GM23248 (cell line): ENCODE measurements around the gene EDC3. TPM values are rescaled to one million over a fixed set of nuclear protein-coding genes. Genes with fewer than 3 reads are reported as not detected.

Experiments used
- DNase-seq: peaks from one replicate; pipeline ENCODE4 v3.0.0-alpha.2; 2015
- H2AFZ ChIP-seq: fragments of 200-600 bp; sonication (generic); 2 replicates; pipeline ENCODE4 v1.6.1; 2016; ENCODE audit warnings: antibody characterized with exemption
- H3F3A ChIP-seq: fragments of 200-600 bp; sonication (generic); 2 replicates; pipeline ENCODE4 v1.6.1; 2016; ENCODE audit warnings: mild to moderate bottlenecking, antibody characterized with exemption, mixed run types; ENCODE audit not compliant: insufficient read depth
- H3K27ac ChIP-seq: fragments of 200-600 bp; sonication (generic); 2 replicates; pipeline ENCODE4 v1.5.1; 2016; ENCODE audit warnings: mild to moderate bottlenecking
- H3K27me3 ChIP-seq: fragments of 200-600 bp; sonication (generic); replicated peaks from 2 replicates; pipeline ENCODE4 v1.6.1; 2016; ENCODE audit warnings: mild to moderate bottlenecking; ENCODE audit not compliant: insufficient read depth
- H3K36me3 ChIP-seq: fragments of 200-600 bp; sonication (generic); 2 replicates; pipeline ENCODE4 v1.6.1; 2016; ENCODE audit warnings: low read depth, mild to moderate bottlenecking
- H3K4me1 ChIP-seq: fragments of 200-600 bp; sonication (generic); 2 replicates; pipeline ENCODE4 v1.6.1; 2016; ENCODE audit warnings: mild to moderate bottlenecking; ENCODE audit not compliant: insufficient read depth
- H3K4me2 ChIP-seq: fragments of 200-600 bp; sonication (generic); one replicate; pipeline ENCODE4 v1.6.1; 2016; ENCODE audit warnings: mild to moderate bottlenecking; ENCODE audit not compliant: unreplicated experiment
- H3K4me3 ChIP-seq: fragments of 200-600 bp; sonication (generic); 2 replicates; pipeline ENCODE4 v1.5.1; 2016; ENCODE audit warnings: mild to moderate bottlenecking
- H3K79me2 ChIP-seq: fragments of 200-600 bp; sonication (generic); 2 replicates; pipeline ENCODE4 v1.6.1; 2016; ENCODE audit warnings: mild to moderate bottlenecking; ENCODE audit not compliant: insufficient read depth
- H3K9ac ChIP-seq: fragments of 200-600 bp; sonication (generic); 2 replicates; pipeline ENCODE4 v1.6.1; 2016; ENCODE audit warnings: mild to moderate bottlenecking
- H3K9me2 ChIP-seq: fragments of 200-600 bp; sonication (generic); 2 replicates; pipeline ENCODE4 v1.6.1; 2016; ENCODE audit warnings: mixed run types, mild to moderate bottlenecking, moderate library complexity; ENCODE audit not compliant: insufficient read depth
- H3K9me3 ChIP-seq: fragments of 200-600 bp; sonication (generic); one replicate; pipeline ENCODE4 v1.6.1; 2017; ENCODE audit warnings: low read depth
- H4K20me1 ChIP-seq: fragments of 200-600 bp; sonication (generic); 2 replicates; pipeline ENCODE4 v1.6.0; 2016; ENCODE audit not compliant: insufficient read depth
- EZH2 ChIP-seq: fragments of 200-600 bp; sonication (generic); IDR thresholded peaks from 2 replicates; pipeline ENCODE4 v1.6.1; 2018; ENCODE audit warnings: antibody characterized with exemption, mild to moderate bottlenecking; ENCODE audit not compliant: insufficient read depth, poor library complexity, severe bottlenecking
- EZH2phosphoT487 ChIP-seq: fragments of 200-600 bp; sonication (generic); IDR thresholded peaks from 2 replicates; pipeline ENCODE4 v1.6.1; 2018; ENCODE audit warnings: antibody characterized with exemption, moderate library complexity, mild to moderate bottlenecking, low read depth; ENCODE audit not compliant: insufficient read depth
- WGBS, 2 experiments: methylation state at CpG; one replicate each; pipeline ENCODE4 v1.1.6; 2015 to 2017; ENCODE audit warnings: low lambda C conversion rate in 2 of 2, low coverage in 1 of 2; ENCODE audit errors: missing lambda C conversion rate in 2 of 2; 5-methylcytosine and 5-hydroxymethylcytosine counted together
- in situ Hi-C: fragments of 300-500 bp; cut with MboI; formaldehyde crosslinking; loops from 2 replicates; pipeline ENCODE4 v1.15.0; 2020
- polyA plus RNA-seq: library from polyadenylated mRNA; unstranded; fragments of >200 nt; fragmentation: Nextera tagmentation; extraction: Ambion mirVana; gene quantifications from 2 replicates; pipeline ENCODE4 v1.2.1, GENCODE V29; 2016
- total RNA-seq: library from RNA; depleted of rRNA; stranded (reverse); fragments of >200 nt; shearing (Covaris generic); gene quantifications from 2 replicates; pipeline ENCODE4 v1.2.3, GENCODE V29; 2014

EDC3 gene
- total and polyA plus RNA-seq, 2 experiments from 2014 or later: 13.9 to 21.8 TPM

- H3K4me3 ChIP-seq: no peak overlapping the region
- no peak overlapping the region for H3K9ac ChIP-seq
- H3K36me3 ChIP-seq: no peaks in the 10 kb centered on the region
- no peak for DNase-seq
- H3F3A ChIP-seq: no peaks in the 10 kb centered on the region
- H3K4me2 ChIP-seq: no peak overlapping the region
- no peaks in the 10 kb centered on the region for H3K9me2 ChIP-seq
- in situ Hi-C loops: no loop called here
- 0 out of 2 replicates have a peak, but pooled peaks cover 8% of the 10 kb centered on the region for H4K20me1 ChIP-seq
- H2AFZ ChIP-seq: no peak overlapping the region
- no peaks in the 10 kb centered on the region for H3K27me3 ChIP-seq
- TF ChIP-seq EZH2phosphoT487 (no peak), EZH2 (no peak)
- no peaks in the 10 kb centered on the region for H3K9me3 ChIP-seq
- H3K79me2 ChIP-seq: peaks cover 76% of the 10 kb centered on the region
- H3K27ac ChIP-seq: no peak overlapping the region
- H3K4me1 ChIP-seq: peaks cover 10% of the 10 kb centered on the region
Observed at GRCh38 chr15:74646480-74646879, 49.3 kb downstream of the EDC3 start.

GRCh38 chr15:74643665-74644204, 52.1 kb downstream of the EDC3 start:
- Histone ChIP-seq H3K79me2 (peaks cover 79% of the 10 kb centered on the region), H3K4me1 (peaks cover 10% of the 10 kb centered on the region), H3K36me3 (0 out of 2 replicates have a peak, but pooled peaks cover 4% of the 10 kb centered on the region), H3K9ac (no peak overlapping the region), H3K9me3 (no peaks in the 10 kb centered on the region), H3K9me2 (no peaks in the 10 kb centered on the region), H3K4me2 (no peak overlapping the region), H3F3A (no peaks in the 10 kb centered on the region), H2AFZ (no peak overlapping the region), H3K27me3 (no peaks in the 10 kb centered on the region), H4K20me1 (0 out of 2 replicates have a peak, but pooled peaks cover 8% of the 10 kb centered on the region), H3K27ac (no peak overlapping the region), H3K4me3 (no peak overlapping the region)
- no peak for DNase-seq
- 97 to 100% methylated on average over 2 of the region's 2 CpGs for WGBS, 2 experiments
- TF ChIP-seq EZH2 (no peak), EZH2phosphoT487 (no peak)
- in situ Hi-C loops: no loop called here

GRCh38 chr15:74642734-74643664, 52.8 kb downstream of the EDC3 start:
- peak; percentile 63 for DNase-seq
- no peak overlapping the region for H2AFZ ChIP-seq

GRCh38 chr15:74642348-74642733, 53.5 kb downstream of the EDC3 start:
- DNase-seq: no peak
- H2AFZ ChIP-seq: no peak overlapping the region
- no peak overlapping the region for H3K4me3 ChIP-seq
- TF ChIP-seq EZH2phosphoT487: no peak
- TF ChIP-seq EZH2: no peak
- no peak overlapping the region; the same call in 1 of the 2 replicates for H3K9ac ChIP-seq
- H3K9me3 ChIP-seq: no peaks in the 10 kb centered on the region
- H3F3A ChIP-seq: no peaks in the 10 kb centered on the region
- in situ Hi-C loops: no loop called here
- H3K9me2 ChIP-seq: no peaks in the 10 kb centered on the region
- 0 out of 2 replicates have a peak, but pooled peaks cover 4% of the 10 kb centered on the region for H3K36me3 ChIP-seq
- no peak overlapping the region for H3K27ac ChIP-seq
- peaks cover 10% of the 10 kb centered on the region for H3K4me1 ChIP-seq
- peaks cover 71% of the 10 kb centered on the region for H3K79me2 ChIP-seq
- 0 out of 2 replicates have a peak, but pooled peaks cover 8% of the 10 kb centered on the region for H4K20me1 ChIP-seq
- H3K27me3 ChIP-seq: no peaks in the 10 kb centered on the region
- peak overlapping the region; percentile 30 for H3K4me2 ChIP-seq
- WGBS, 2 experiments: 89 to 95% methylated on average over 4 of the region's 4 CpGs

More at GRCh38 chr15:74642734-74643664, 52.8 kb downstream of the EDC3 start:
- TF ChIP-seq EZH2 (no peak), EZH2phosphoT487 (no peak)
- in situ Hi-C loops: no loop called here
- H4K20me1 ChIP-seq: 0 out of 2 replicates have a peak, but pooled peaks cover 8% of the 10 kb centered on the region
- 0 out of 2 replicates have a peak overlapping the region, but pooled peaks have one; percentile 28 for H3K27ac ChIP-seq
- H3K36me3 ChIP-seq: 0 out of 2 replicates have a peak, but pooled peaks cover 4% of the 10 kb centered on the region
- H3K9me3 ChIP-seq: no peaks in the 10 kb centered on the region
- no peak overlapping the region; the same call in 1 of the 2 replicates for H3K9ac ChIP-seq
- peaks cover 10% of the 10 kb centered on the region for H3K4me1 ChIP-seq
- H3F3A ChIP-seq: no peaks in the 10 kb centered on the region
- no peaks in the 10 kb centered on the region for H3K27me3 ChIP-seq
- H3K79me2 ChIP-seq: peaks cover 77% of the 10 kb centered on the region
- H3K4me2 ChIP-seq: peak overlapping the region; percentile 30
- H3K4me3 ChIP-seq: no peak overlapping the region
- WGBS, 2 experiments: 37 to 40% methylated on average over 11 of the region's 11 CpGs
- no peaks in the 10 kb centered on the region for H3K9me2 ChIP-seq
